Muscle layer of duodenum (tissue), 2 donors: ENCODE results near the gene MDN1.

ENCODE experiments used
- H3K27ac ChIP-seq: one replicate; pipeline ENCODE4 v1.7.0; 2013; ENCODE audit warnings: mild to moderate bottlenecking, low read length
- H3K27me3 ChIP-seq: one replicate; pipeline ENCODE4 v1.7.0; 2013; ENCODE audit warnings: low read depth, mild to moderate bottlenecking, control low read depth, low read length
- H3K36me3 ChIP-seq, 2 donors: one replicate each; pipeline ENCODE4 v1.7.0; 2013; ENCODE audit warnings: low read length in 2 of 2, control low read depth in 1 of 2, mild to moderate bottlenecking in 1 of 2; ENCODE audit not compliant: insufficient read depth in 2 of 2, control insufficient read depth in 1 of 2
- H3K4me1 ChIP-seq, 2 donors: one replicate each; pipeline ENCODE4 v1.7.0; 2013; ENCODE audit warnings: low read length in 2 of 2, mild to moderate bottlenecking in 2 of 2, control low read depth in 1 of 2, moderate library complexity in 1 of 2; ENCODE audit not compliant: insufficient read depth in 2 of 2, control insufficient read depth in 1 of 2
- H3K4me3 ChIP-seq, 2 donors: one replicate each; pipeline ENCODE4 v1.7.0; 2013; ENCODE audit warnings: low read length in 2 of 2, low read depth in 1 of 2, mild to moderate bottlenecking in 1 of 2
- H3K9me3 ChIP-seq, 2 donors: one replicate each; pipeline ENCODE4 v1.7.0; 2013; ENCODE audit warnings: low read length in 2 of 2, control low read depth in 1 of 2, mild to moderate bottlenecking in 1 of 2; ENCODE audit not compliant: control insufficient read depth in 1 of 2
- donor health status: healthy.

The MDN1 gene

DNA sequence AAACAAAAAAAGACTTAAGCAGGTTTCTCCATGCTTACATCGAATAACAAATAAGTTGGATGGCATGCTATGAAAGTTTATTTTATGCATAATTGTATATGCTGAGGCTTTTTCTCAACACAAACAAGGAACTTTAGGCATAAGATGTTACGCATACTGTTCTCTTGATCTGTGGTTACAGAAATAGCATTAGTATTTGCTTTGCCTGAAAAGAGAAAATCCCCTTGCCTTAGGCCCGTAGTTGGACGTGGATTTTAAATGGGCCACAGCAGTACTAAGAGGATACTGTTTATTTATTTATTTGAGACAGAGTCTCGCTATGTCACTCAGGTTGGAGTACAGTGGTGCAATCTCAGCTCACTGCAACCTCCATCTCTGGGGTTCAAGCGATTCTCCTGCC is 200.0 kb downstream of the MDN1 start:
- peaks cover 0 to 25% of the 10 kb centered on the region in 2 donors for H3K36me3 ChIP-seq
- no peaks in the 10 kb centered on the region for H3K9me3 ChIP-seq
- H3K27me3 ChIP-seq: no peaks in the 10 kb centered on the region
- H3K4me1 ChIP-seq: no peaks in the 10 kb centered on the region
- H3K27ac ChIP-seq: no peak overlapping the region
- no peak overlapping the region for H3K4me3 ChIP-seq

DNA sequence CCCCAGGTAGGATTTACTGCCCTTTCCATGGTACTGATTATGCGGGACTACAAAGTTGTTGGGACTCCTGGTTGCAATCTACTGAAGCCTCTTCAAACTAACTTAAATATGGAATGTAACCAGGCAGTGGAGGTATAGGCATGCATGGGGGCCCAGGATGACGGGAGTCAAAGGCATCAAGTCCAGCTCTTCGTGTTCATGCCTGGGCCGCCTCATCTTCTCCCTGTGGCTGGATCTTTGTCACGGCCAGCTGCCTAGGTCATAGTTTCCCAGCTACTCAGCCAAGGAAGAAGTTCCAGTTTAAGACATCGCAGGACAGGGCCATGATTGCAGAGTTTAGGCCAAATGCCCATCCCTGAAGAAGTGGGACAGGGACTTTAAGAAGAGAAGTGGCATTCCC is 201.6 kb downstream of the MDN1 start:
- Histone ChIP-seq H3K9me3 (no peaks in the 10 kb centered on the region), H3K27ac (no peak overlapping the region), H3K36me3 (peaks cover 0 to 13% of the 10 kb centered on the region in 2 donors), H3K27me3 (no peaks in the 10 kb centered on the region), H3K4me1 (no peaks in the 10 kb centered on the region), H3K4me3 (no peak overlapping the region)

DNA sequence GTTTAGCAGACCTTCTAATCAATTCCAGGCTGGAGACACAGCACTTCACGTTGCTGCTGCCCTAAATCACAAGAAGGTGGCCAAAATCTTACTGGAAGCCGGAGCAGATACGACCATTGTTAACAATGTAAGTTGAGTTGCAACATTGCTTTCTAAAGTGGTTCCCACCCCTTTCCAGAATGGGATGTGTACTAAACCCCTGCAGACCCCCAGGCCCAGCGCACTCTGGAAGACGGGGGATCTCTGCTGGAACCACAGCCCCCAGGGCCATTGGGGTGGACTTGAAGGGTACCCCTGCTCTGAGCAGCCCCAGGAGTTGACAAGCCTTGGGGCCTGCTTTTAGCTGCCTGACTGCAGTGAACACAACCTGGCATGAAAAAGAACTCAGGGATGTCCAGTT is 203.1 kb downstream of the MDN1 start:
- H3K4me3 ChIP-seq: no peak overlapping the region
- no peaks in the 10 kb centered on the region for H3K27me3 ChIP-seq
- H3K36me3 ChIP-seq: peaks cover 0 to 13% of the 10 kb centered on the region in 2 donors
- no peak overlapping the region for H3K27ac ChIP-seq
- H3K9me3 ChIP-seq: no peaks in the 10 kb centered on the region
- H3K4me1 ChIP-seq: no peaks in the 10 kb centered on the region

DNA sequence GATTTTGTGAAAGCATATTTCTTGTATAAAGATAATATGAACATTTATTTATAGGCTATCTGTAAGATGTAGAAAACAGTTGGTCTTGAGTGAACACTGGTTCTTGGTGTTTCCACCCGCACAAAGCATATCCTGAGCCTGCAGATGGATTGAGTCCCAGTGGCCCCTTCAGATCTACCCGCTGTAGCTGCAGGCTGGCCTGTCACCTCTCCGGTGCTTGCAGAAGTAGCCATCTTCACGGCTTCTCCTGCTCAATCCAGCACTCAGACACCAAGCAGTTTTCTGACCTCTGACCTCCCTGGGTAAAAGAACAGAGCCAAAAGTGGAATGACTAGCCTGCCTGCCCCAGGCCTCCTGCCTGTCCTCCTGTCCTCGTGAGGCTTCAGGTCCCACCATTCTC is 203.7 kb downstream of the MDN1 start:
- Histone ChIP-seq H3K4me1 (no peaks in the 10 kb centered on the region), H3K4me3 (no peak overlapping the region), H3K36me3 (peaks cover 0 to 13% of the 10 kb centered on the region in 2 donors), H3K27me3 (no peaks in the 10 kb centered on the region), H3K27ac (no peak overlapping the region), H3K9me3 (no peaks in the 10 kb centered on the region)

DNA sequence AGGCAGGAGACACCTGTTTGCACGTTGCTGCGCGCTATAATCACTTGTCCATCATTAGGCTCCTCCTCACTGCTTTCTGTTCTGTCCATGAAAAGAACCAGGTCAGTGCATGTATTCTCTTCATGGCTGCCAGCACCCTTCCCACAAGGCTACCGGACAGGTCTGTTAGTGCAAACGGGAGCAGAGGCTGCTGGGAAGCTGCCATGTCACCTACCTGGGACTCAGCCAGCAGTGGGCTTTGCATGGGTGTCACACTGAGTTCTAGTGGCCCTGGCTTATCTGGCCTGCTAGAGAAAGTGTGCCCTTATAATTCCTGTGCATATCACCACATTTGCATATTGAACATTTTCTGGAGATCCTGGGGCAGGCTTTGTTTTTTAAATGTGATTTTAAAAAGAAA is 205.8 kb downstream of the MDN1 start:
- peaks cover 0 to 9% of the 10 kb centered on the region in 2 donors for H3K36me3 ChIP-seq
- H3K4me1 ChIP-seq: no peaks in the 10 kb centered on the region
- H3K27me3 ChIP-seq: no peaks in the 10 kb centered on the region
- H3K27ac ChIP-seq: no peak overlapping the region
- no peaks in the 10 kb centered on the region for H3K9me3 ChIP-seq
- H3K4me3 ChIP-seq: no peak overlapping the region

DNA sequence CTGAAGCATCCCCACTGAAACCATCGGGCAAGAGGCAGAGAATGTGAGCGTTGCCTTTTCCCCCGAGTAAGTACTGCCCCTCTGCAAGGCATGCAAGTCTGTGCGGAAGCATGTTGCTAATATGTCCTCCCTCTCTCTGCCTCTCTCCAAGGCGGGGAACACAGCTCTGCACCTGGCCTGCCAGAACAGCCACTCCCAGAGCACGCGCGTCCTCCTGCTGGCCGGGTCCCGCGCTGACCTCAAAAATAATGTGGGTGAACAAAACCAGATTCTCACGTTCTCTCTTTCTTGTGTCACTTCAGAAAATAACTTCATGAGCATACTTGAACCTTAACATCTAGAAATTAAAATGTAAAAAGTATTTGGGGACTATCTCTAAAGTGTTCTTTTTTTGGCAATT is 207.5 kb downstream of the MDN1 start:
- Histone ChIP-seq H3K36me3 (peaks cover 0 to 9% of the 10 kb centered on the region in 2 donors), H3K4me3 (no peak overlapping the region), H3K4me1 (no peaks in the 10 kb centered on the region), H3K27me3 (no peaks in the 10 kb centered on the region), H3K27ac (no peak overlapping the region), H3K9me3 (no peaks in the 10 kb centered on the region)

DNA sequence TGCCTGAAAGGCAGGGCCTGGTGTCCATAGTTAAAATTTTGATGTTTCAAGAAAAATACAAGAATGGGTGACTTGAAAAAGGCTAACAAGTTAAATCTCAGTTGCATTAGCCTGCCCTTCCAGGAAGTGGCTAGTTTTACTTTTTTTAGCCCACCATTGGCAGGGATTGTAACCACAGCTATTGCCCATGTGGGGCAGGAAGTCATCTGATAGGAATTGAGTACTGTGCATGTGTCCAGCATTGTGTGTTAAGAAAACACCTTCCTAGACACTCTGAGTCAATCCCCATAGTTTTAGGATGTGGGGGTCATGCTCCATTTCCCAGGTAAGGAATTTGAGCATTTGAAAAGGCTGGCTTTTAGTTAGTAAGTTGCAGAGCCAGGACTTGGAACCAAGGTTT is 207.9 kb downstream of the MDN1 start:
- H3K4me3 ChIP-seq: no peak overlapping the region
- H3K9me3 ChIP-seq: no peaks in the 10 kb centered on the region
- peaks cover 0 to 7% of the 10 kb centered on the region in 2 donors for H3K36me3 ChIP-seq
- H3K4me1 ChIP-seq: no peaks in the 10 kb centered on the region
- no peak overlapping the region for H3K27ac ChIP-seq
- H3K27me3 ChIP-seq: no peaks in the 10 kb centered on the region

DNA sequence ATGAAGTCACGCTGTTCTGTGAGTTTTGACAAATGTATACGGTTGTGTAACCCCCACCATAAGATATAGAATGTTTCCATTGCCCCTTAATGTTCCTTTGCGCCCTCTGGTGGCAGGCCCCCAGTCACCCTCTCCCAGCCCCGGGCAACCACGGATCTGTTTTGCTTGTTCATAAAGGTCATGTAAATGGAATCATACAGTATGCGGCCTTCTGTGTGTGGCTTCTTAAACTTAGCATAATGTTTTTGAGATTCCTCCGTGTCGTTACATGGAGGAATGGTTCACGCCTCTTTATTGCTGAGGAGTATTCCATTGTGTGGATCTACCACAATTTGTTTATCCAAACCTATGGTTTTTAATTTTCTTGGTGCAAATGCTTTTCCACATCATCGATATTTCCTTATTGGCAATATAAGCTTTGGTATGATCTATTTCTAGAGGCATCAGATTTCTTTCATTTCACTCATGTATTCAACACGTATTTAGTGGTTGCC is 209.4 kb downstream of the MDN1 start:
- H3K9me3 ChIP-seq: no peaks in the 10 kb centered on the region
- H3K27me3 ChIP-seq: no peaks in the 10 kb centered on the region
- no peaks in the 10 kb centered on the region for H3K36me3 ChIP-seq
- H3K4me3 ChIP-seq: no peak overlapping the region
- no peaks in the 10 kb centered on the region for H3K4me1 ChIP-seq
- H3K27ac ChIP-seq: no peak overlapping the region

DNA sequence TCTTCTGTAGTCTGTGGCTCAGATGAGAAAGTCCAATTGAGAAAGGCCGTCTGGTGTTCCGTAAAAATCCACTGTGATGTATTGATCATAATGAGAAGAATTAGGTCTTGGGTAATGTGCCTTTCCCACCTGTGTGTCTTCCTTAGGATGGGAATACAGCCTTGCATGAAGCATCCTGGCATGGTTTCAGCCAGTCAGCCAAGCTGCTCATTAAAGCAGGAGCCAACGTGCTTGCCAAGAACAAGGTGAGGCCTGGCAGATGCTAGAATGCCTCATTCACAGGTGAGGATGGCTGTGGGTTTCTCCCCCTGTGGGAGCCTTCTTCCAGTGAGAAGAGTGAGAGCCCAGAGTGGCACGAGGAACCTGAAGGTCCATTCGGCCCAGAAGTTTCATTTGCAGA is 213.7 kb downstream of the MDN1 start:
- H3K4me1 ChIP-seq: no peaks in the 10 kb centered on the region
- no peaks in the 10 kb centered on the region for H3K36me3 ChIP-seq
- no peaks in the 10 kb centered on the region for H3K27me3 ChIP-seq
- no peak overlapping the region for H3K27ac ChIP-seq
- H3K9me3 ChIP-seq: no peaks in the 10 kb centered on the region
- H3K4me3 ChIP-seq: no peak overlapping the region

DNA sequence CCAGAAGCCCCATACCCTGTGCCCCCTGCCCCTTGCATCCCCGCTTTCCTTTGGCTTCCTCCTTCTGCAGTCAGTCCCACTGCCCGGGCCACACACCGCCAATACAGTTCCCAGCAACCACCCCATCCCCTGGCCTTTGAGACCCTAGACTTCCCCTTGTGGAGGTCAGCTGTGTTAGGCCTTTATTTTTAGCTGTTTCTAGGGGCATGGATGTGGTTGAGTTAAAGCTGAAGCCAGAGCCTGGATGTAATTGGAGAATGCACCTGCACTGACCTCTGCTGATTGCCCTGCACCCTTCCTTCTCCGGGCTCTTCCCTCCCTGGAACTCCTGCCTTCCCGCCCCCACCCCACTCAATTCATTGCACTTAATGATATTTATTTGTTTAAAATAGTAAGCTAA is 214.9 kb downstream of the MDN1 start:
- Histone ChIP-seq H3K27ac (no peak overlapping the region), H3K4me1 (no peaks in the 10 kb centered on the region), H3K4me3 (no peak overlapping the region), H3K27me3 (no peaks in the 10 kb centered on the region), H3K9me3 (no peaks in the 10 kb centered on the region), H3K36me3 (no peaks in the 10 kb centered on the region)

DNA sequence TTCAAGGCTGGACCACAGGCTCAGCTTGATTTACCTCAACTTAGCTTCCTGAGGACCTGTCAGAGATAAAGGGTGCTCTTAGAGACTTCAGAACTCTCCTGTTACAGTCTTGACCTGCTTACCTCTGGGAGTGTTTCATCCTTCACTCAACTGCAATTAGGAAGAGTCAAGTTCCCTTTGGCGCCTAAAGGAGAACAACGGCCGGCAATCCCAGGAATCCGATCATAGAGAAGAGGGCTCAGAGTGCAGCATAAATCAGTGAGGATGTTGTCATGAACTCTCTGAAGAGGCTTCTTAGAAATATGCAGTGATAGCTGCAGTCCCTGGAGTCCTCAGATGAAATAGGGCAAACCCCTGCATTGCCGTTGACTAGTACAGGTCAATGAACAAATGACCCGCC is 217.4 kb downstream of the MDN1 start:
- H3K27me3 ChIP-seq: no peaks in the 10 kb centered on the region

DNA sequence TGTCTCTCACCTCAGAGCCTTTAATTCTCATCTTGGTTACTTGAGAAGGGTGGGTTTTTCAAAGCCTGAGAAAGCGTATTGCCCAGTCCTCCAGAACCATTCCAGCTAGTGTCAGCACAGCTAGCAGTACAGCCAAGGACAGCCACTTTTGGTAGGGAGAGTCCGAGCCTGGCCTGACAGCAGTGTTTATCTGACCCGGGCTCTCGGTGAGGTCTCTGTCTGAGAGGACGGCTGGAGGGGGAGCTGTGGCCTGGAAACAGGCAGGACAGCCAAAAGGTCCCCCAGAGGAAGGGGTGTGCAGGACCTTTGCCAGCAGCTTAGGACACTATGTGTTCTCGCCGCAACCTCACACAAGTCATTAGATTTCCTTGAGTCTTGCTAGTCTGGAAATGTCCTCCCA is 219.9 kb downstream of the MDN1 start:
- no peak overlapping the region for H3K27ac ChIP-seq
- no peak overlapping the region for H3K4me3 ChIP-seq
- H3K27me3 ChIP-seq: no peaks in the 10 kb centered on the region
- H3K36me3 ChIP-seq: no peaks in the 10 kb centered on the region
- H3K9me3 ChIP-seq: no peaks in the 10 kb centered on the region
- H3K4me1 ChIP-seq: no peaks in the 10 kb centered on the region

More for the DNA sequence above, 217.4 kb downstream of the MDN1 start:
- Histone ChIP-seq H3K4me1 (no peaks in the 10 kb centered on the region), H3K27ac (no peak overlapping the region), H3K9me3 (no peaks in the 10 kb centered on the region), H3K36me3 (no peaks in the 10 kb centered on the region), H3K4me3 (no peak overlapping the region)
